GM19099 (cell line): ENCODE results near the gene PCMT1.

ENCODE experiments used
- POLR2A ChIP-seq: IDR thresholded peaks from 3 replicates; pipeline ENCODE4 v1.6.1; 2011; ENCODE audit warnings: low read depth; ENCODE audit not compliant: insufficient read length; ENCODE audit errors: extremely low read depth

Gene PCMT1

DNA sequence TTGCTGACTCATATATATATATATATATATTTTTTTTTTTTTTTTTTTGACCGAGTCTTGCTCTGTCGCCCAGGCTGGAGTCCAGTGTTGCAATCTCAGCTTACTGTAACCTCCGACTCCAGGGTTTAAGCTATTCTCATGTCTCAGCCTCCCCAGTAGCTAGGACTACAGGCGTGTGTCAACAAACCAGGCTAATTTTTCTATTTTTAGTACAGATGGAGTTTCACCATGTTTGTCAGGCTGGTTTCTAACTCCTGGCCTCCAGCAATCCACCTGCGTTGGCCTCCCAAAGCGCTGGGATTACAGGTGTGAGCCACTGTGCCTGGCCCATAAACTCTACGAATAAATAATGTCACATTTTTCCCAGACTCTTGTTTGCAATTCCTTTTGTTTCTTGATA is 109.8 kb downstream of the PCMT1 start:
- no peak for TF ChIP-seq POLR2A

GRCh38 chr6:149859938-149860337 is 110.4 kb downstream of the PCMT1 start:
- no peak for TF ChIP-seq POLR2A

- TF ChIP-seq POLR2A: no peak
Observed at GRCh38 chr6:149860513-149860833, 110.9 kb downstream of the PCMT1 start.
